Activated effector memory CD4-positive, alpha-beta T cell treated with anti-CD3 and anti-CD28 coated beads, Interleukin-2, amount 50 U/mL, for 16 hours (primary cell): ENCODE results near the gene SETD1A.

Experiments
- DNase-seq: peaks from one replicate; pipeline ENCODE4 v3.0.0-alpha.2; 2020

SETD1A gene

GRCh38 chr16:30956601-30957455, 726 bp upstream of the SETD1A start:
- DNase-seq, result peak; percentile 96

DNA sequence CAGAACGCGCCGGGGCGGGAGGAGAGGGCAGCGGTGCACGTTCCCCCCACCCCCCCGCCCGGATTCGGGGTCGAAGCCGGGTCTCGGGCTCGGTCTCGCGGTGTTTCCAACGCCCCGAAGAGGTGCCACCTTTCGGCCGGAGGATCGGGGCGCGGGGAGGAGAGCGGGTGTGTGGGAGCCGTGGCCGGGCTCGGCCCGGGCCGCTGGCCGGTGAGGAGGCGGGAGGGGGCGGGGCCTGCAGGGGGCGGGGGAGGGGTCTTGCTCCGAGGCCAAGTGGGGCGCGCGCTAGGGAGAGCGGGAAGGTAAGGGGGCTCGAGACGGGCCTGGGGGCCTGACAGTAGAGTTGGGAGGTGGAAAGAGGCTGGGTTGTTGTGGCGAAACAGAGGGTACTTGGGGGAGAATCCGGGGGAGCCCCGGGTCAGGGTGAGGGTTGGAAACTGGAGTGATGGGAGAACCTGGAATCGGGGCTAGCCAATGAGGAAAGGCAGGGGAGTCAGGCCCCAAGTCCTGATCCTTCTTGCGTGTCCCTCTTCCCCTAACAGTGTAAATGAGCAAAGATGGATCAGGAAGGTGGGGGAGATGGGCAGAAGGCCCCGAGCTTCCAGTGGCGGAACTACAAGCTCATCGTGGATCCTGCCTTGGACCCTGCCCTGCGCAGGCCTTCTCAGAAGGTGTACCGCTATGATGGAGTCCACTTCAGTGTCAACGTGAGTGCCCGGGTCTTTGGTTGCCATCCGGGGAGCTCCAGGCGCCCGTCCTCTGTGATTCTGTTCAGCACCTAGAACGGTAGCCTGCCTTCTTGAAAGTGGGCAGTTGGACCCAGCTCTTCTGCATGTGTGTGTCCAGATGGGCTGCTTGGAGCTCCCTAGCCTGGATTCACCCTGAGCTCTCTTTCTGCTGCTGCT, 873 bp downstream of the SETD1A start:
- no peak for DNase-seq

- no peak for DNase-seq
These were observed 3.8 kb downstream of the SETD1A start for GRCh38 chr16:30961384-30961783.

DNA sequence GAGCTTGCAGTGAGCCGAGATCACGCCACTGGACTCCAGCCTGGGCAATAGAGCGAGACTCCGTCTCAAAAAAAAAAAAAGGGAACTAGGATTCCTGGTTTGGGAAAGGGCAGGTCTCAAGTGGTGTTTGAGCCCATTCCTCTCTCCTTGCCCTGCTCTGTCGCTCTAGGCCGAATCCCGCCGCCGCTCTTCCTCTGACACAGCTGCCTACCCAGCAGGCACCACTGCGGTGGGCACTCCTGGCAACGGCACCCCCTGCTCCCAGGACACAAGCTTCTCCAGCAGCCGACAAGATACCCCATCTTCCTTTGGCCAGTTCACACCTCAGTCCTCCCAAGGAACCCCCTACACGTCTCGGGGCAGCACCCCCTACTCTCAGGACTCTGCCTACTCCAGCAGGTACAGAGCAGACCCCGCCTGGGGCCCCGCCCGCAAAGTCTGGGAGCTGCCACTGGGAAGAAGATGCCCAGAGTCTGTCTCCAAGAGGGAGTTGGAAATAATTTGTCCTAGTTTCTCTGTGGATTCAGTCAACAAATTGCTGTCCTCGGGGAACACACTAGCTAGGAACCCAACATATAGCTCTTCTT, 6.5 kb downstream of the SETD1A start:
- DNase-seq, result no peak

DNA sequence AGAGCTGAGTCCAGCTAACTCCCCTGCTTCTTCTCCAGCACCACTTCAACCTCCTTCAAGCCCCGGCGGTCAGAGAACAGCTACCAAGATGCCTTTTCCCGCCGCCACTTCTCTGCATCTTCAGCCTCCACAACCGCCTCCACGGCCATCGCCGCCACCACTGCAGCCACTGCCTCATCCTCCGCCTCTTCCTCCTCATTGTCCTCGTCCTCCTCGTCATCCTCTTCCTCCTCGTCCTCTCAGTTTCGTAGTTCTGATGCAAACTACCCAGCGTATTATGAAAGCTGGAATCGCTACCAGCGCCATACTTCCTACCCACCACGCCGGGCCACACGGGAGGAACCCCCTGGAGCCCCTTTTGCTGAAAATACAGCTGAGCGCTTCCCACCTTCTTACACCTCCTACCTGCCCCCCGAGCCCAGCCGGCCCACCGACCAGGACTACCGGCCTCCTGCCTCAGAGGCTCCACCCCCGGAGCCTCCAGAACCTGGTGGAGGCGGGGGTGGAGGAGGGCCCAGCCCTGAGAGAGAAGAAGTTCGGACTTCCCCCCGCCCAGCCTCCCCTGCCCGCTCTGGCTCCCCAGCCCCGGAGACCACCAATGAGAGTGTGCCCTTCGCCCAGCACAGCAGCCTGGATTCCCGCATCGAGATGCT, 7.1 kb downstream of the SETD1A start:
- DNase-seq, result no peak

GRCh38 chr16:30965436-30965835, 7.9 kb downstream of the SETD1A start:
- DNase-seq, result no peak

- DNase-seq, result no peak
These were observed 8.6 kb downstream of the SETD1A start for GRCh38 chr16:30966033-30966619.

- DNase-seq, result no peak
These were observed 10.2 kb downstream of the SETD1A start for GRCh38 chr16:30967795-30968194.

- no peak for DNase-seq
These were observed 11.8 kb downstream of the SETD1A start for GRCh38 chr16:30969246-30969842.

DNA sequence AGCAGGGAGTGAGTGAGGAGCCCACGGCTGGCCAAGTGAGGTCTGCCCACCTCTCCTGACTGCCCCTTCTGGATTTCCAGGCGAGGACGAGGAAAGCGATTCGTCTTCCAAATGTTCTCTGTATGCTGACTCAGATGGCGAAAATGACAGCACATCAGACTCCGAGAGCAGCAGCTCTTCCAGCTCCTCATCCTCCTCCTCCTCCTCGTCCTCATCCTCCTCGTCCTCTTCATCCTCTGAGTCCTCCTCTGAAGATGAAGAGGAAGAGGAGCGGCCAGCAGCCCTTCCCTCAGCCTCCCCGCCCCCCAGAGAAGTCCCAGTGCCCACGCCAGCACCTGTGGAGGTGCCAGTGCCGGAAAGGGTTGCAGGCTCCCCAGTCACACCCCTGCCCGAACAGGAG, 13.7 kb downstream of the SETD1A start:
- DNase-seq, result no peak

- no peak for DNase-seq
These were observed 15.3 kb downstream of the SETD1A start for GRCh38 chr16:30972872-30973271.

GRCh38 chr16:30974348-30974747, 16.8 kb downstream of the SETD1A start:
- DNase-seq, result no peak

GRCh38 chr16:30976486-30976885, 18.9 kb downstream of the SETD1A start:
- DNase-seq, result no peak

DNA sequence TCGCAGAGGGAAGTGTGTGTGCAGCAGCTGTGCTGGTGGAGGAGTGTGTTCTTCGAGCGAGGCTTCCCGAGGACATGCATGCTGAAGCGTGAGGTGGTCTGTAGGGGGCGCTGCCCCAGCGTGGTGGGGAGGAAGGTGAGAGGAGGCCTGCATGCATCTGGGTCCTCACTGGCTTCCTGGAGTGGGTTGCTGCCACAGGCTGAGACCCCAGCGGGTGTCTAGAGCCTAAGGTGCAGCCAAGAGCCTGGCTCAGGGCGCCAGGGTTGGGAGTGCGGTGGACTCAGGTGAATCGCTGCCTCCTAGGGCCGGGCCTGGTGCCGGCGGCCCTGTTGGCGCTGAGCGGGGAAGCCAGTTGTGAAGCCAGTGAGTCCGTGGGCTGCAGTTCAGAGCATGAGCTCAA, 19.9 kb downstream of the SETD1A start:
- no peak for DNase-seq

GRCh38 chr16:30979170-30980022, 21.8 kb downstream of the SETD1A start:
- DNase-seq, result no peak

- no peak for DNase-seq
These were observed 22.4 kb downstream of the SETD1A start for GRCh38 chr16:30980023-30980371.

DNA sequence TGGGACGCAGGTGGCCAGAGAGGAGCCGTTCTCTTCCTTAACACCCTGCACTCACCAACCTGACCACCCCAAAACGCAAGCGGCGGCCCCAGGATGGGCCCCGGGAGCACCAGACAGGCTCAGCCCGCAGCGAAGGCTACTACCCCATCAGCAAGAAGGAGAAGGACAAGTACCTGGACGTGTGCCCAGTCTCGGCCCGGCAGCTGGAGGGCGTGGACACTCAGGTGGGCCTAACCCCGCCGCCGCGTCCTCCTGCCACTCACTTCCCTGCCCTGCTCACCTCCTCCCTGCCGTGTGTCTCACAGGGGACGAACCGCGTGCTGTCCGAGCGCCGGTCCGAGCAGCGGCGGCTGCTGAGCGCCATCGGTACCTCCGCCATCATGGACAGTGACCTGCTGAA, 22.9 kb downstream of the SETD1A start:
- DNase-seq, result no peak

DNA sequence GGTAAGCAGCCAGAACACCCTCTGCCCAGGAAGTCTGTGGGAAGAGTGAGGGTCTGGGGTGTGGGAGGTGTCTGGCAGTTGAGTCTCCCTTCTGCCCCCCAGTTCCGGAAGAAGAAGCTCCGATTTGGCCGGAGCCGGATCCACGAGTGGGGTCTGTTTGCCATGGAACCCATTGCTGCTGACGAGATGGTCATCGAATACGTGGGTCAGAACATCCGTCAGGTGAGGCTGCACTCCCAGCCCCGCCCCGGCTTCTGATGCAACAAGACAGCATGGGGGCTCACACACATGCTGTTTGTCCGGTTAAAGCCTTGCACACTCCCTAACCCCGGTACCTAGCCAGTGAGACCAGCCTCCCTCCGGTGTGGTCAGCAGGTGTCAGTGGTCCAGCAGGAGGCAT, 23.4 kb downstream of the SETD1A start:
- no peak for DNase-seq

DNA sequence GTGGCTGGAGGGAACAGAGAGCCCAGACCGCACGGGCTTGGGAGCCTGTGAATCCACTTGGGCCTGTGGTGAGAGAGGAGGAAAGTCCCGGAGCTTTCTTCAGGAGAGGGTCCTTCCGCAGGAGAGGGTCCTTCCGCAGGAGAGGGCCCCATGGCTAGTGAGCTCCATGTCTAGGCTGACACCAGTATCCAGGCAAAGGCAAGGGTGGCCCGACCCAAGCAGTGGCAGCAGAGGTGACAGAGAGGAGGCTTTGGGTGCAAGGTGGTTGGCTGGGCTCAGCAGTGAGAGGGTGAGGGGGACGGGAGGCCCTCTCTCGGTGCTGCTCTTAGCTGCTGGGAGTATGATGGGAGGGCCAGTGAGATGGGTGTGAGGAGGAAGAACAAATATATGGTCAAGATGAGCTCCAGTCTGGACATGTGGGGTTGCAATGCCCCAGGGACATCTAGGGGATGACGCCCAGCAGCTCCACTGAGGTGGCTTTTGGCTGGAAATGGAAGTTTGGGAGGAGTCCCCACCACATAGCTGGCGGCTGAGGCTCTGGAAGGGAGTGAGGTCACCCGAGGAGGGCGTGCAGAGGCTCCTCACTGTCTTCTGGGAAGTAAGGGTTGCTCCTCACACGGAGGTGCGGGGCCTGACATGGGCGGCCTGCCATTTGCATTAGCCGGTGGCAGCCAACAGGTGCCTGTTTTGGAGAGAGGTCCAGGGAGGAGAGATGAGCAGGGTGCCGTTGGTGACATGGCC, 25.2 kb downstream of the SETD1A start:
- DNase-seq, result no peak

DNA sequence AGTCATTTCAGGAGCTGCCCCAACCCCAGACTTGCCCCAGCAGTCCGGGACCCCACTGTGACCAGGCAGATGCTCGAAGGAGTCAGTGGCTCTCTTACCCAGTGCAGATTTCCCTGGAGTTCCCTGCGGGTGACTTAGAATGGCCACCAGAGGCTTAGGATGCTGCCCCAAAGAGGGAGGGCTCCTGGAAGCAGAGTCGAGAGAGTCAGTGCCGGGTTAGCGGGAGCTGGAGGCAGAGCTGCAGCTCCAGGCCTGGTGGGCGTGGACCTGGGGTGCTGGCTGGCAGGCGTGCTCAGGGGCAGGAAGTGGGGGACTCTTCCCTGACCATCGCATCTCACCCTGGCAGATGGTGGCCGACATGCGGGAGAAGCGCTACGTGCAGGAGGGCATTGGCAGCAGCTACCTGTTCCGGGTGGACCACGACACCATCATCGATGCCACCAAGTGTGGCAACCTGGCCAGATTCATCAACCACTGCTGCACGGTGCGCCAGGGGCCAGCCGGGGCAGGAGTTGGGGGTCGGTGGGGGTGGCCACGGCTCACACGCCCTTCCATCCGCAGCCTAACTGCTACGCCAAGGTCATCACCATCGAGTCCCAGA, 25.8 kb downstream of the SETD1A start:
- DNase-seq, result no peak
